Posterior vena cava (tissue), 2 donors: Measurements from ENCODE around the gene ESR2. TPM values are rescaled to one million over a fixed set of nuclear protein-coding genes. Genes with fewer than 3 reads are reported as not detected.
"Not testable (repeated sequence)": the region's sequence is repeated elsewhere in the genome, so short reads cannot be mapped to it uniquely, and the experiment has no call there.

Source experiments
- DNase-seq: peaks from one replicate; pipeline ENCODE4 v3.0.0-alpha.2; 2020; ENCODE audit warnings: low spot score
- intact Hi-C, 2 donors: fragments of 100-400 bp; cut with DNase I; formaldehyde crosslinking; loops; one replicate each; pipeline versions ENCODE4 v1.14.1 to v1.14.2; 2022 to 2023
- total RNA-seq, 2 donors: library from RNA; stranded (reverse); fragmentation: NEBNext Ultra II Directional; extraction: Animal tissue kit (Norgen Biotek cat#: 25700); gene quantifications; one replicate each; pipeline ENCODE4 v1.2.1, GENCODE V29; 2021
- donor health status: DM: yes; HTN: yes; CAD: no.
- donor health status: DM: yes; HTN: yes; CAD: no.

ESR2 gene
- total RNA-seq, 2 donors from 2014 or later = 0.14 to 0.24 TPM

DNA sequence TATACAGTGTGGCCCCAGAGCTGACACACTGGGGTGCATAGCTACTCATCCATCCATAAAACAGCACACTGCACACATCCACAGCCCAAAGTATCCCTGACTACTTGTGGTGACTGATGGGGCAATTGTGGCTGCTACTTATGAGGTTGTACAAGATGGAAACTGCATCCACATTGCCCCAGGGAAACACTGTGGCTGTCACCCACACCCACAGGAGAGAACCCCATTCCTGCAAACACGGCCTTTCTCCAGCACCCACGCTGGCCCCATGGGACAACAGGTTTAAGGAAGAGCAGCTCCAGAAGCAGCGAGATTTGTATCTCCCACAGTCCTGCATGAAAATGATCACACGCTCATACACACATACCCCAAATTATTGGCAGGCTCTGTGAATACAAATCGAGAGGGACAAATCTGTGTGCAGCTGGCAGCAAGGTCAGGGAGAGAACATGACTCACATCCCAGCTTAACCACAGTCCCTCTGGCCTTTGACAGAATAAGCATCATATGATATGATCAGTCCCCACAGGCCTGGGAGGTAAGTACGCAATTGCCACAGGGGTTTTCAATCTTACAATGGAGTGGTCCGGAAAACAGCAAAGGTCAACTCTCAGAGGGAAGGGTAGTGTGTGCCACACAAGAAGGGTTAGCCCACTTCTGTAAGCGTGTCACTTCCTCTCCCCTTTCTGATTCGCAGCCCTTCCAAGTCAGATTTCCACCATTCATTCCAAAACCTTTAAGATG lies 61.9 kb downstream of the ESR2 start:
- intact Hi-C loops = no loop called here
- DNase-seq = no peak

DNA sequence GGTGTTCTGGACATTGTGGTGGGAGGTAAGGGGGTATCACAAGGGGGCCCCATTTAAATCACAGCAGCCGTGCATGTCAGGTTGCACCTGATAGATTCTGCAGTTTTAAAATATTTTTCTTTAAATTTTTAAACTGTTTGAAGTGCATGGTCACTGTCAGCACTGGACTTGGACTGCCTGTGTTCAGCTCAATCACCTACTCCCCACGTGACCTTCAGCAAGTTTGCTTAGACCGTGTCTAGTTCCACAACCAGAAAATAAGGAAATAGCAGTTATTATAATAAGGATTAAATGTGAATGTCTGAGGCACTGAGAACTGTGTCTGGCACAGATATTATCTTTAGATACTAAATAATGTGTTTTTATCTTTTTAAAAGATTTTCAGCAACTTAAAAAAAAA lies 64.7 kb downstream of the ESR2 start:
- intact Hi-C loops = no loop called here
- no peak for DNase-seq

DNA sequence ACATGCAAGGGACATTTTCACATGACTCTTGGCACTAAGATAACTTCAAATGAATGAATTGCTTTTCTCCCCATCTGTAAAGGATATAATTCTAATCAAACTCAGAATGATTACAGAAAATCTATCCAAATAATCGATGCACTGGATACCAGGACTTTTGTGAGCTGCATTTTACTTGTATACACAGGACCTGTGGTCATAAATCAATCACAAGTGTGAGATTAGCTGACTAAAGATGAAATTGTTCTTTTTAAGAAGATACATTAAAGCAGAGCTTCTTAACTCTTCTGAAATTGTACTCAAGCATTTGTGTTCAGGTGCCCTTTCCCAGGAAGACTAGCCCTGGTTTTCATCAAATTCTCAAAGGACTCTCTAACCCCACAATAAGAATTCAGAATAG lies 66.3 kb downstream of the ESR2 start:
- intact Hi-C loops = no loop called here
- no peak for DNase-seq

DNA sequence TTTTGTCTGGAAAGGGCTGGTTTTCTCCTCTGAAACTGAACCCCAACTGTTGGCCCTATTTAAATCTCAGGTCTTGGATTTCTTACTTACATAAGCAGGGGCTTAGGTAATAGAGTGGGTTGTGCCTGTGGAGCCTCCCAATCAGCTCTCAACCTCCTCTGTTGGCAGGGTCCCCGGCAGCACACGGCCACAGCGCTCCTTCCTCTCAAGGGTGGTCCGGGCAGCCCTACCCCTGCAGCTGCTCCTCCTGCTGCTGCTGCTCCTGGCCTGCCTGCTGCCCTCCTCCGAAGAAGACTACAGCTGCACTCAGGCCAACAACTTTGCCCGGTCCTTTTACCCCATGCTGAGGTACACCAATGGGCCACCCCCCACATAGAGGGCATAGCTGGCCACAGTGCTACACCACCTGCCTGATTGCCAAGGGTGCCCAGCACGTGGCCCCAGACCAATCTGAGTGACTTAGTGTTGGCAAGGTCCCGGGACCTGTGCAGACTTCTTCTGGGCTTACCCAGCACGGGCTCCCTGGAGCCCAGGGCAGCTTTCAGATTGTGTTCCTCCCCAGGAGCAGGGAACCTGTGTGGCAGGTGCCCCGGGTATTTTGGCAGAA lies 68.9 kb downstream of the ESR2 start:
- intact Hi-C loops = no loop called here
- DNase-seq = no peak

DNA sequence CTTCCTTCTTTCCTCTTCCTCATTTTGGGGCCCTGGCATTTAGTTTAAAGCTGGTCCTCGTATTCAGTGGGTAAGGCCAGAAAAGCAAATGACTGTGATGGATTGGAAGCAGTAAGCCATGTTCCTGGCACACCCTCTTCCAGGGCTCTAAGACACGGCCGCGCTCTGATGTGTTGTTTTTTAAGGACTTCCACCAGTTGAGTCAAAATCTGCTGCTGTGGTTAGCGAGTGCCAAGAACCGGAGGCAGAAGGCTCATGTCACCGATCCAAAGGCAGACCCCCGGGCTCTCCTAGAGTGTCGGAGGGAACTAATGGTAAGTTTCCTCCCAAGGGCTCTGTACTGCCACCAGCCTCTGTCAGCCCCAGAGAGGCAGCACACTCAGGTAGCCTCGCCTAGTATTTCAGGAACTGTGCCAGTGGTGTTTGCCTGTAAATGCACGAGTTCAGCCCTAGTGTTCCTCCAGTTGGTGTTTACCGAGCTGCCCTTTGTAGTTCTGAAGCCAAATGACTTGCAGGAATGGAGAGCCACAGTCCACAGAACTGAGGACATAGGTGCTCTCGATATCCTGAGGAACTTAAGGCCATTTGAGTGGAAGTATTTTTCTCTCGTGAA lies 72.7 kb downstream of the ESR2 start:
- no peak for DNase-seq
- intact Hi-C loops = no loop called here

DNA sequence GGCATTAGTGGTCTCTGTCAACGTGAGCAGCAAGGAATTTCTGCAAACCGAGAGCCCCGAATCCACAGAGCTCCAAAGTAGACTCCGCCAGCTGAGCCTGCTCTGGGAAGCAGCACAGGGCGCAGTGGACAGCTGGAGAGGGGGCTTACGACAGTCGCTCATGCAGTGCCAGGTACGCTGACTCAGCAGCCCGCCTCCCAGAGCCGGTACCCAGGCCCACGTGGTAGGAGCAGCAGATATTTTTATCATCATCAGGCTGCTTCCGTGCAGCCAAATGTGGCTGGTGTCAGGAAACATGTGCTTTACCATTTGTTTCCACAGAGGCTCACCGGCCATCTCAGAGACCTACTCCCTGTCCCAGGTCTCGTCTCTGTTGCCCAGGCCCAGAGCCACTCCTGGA lies 73.7 kb downstream of the ESR2 start:
- DNase-seq = no peak

DNA sequence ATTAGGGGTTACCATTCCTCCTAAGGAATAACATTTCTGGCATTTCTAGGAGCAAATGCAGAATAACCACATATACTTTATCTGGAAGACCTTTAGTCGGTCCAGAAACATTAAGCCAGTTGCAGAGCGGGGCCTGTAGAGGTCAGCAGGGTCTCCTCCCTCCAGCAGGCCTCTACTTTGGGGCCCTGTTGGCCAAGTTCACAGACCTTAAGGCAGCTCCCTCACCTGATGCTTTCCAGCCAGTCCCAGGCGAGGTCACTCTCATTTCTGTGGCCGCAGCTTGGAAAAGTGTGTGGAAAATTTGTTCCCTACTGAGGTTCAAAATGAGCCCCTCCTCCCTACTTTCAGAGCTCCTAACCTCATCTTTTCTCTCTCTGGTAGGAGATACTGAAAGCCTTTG lies 74.1 kb downstream of the ESR2 start:
- intact Hi-C loops = no loop called here
- DNase-seq = no peak

More for the DNA sequence above, 73.7 kb downstream of the ESR2 start:
- intact Hi-C loops = no loop called here

DNA sequence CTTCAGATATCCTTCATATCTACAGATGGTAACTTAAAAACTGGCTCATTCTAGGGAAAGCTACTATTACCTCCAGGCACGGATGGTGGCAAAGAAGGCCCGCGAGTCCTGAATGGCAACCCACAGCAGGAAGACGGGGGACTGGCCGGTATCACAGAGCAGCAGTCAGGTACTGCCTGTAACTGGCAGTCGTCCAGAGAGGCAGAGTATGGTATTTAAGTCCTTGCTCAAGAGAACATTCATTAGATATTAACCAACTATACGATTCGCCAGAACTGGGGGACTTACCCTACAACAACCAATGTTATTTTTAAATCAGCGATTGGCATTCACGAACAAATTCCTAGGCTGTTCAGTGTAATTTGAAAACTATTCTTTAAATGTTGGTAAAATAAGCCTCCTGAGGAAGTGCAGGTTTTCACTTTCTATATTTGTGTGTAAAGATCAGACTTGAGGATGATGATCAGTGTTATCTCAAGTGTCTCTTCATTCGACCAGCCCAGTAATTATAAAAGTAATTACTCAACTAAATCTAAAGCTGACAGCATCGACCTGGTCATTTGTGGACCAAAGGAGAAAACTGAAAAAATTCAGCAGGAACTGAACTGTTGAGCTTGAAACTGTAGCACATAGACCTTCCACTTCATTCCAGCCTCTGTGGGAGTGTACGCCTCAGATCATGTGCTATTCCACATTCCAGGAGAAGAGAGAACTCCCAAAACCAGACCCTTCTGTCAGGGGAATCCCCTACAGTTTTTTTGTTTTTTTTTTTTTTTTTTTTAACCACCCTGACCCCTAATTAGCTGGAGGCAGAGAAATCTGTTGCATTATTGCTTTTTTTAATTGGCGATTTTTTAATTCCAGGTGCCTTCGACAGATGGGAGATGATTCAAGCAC lies 75.6 kb downstream of the ESR2 start:
- intact Hi-C loops = no loop called here
- DNase-seq = no peak

DNA sequence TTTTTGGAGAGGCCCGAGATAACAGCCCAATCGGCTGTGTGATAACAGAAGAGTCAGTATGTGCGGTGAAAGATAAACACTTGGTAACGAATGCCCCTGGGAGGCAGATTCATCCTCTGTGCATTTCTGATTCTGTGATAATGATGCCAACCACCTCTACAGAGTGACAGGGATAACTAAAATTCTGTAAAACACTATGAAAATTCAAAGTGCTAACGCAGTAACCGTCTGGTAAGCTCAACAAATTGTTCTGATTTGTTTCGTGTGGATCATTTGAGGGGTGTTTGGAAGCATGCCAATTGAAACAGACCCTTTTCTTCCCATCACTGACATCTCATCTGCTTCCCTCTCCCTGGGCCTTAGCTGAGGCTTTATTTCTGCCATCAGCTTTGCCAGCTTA lies 76.3 kb downstream of the ESR2 start:
- DNase-seq = no peak
- intact Hi-C loops = no loop called here

DNA sequence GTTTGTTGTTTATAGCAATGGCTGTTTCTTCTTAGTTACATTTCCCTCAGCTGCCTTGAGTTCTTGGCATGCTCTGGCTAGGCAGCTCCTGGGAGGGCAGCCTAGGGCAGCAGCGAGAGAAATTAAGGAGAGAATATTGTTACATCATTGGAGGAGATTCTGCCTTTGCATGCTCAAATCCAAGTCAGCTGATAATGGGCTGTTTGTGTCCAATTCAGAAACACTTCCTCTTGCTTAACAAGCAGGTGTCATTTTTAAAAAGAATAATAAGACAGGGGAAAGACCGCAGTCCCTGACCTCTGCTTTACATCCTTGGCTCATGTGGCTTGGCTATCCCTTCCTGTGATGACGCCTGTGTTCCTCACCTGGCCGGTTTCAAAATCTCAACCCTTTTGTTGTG lies 76.9 kb downstream of the ESR2 start:
- DNase-seq = no peak
- intact Hi-C loops = no loop called here

DNA sequence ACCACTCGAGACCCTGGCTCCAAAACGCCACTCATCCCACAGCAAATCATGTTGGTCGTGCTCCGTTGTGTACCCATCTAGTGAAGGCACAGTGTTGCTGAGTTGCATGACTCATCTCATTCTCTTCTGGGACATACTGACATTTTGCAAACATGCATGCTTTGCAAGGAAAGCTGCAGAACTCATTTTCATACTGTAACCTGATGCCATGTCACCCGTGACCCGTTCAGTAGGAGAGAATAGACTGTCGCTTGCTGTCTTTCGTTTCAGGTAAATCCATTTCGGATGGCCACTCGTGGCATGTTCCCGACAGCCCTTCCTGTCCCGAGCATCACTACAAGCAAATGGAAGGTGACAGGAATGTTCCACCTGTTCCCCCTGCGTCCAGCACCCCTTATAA lies 78.2 kb downstream of the ESR2 start:
- intact Hi-C loops = no loop called here

DNA sequence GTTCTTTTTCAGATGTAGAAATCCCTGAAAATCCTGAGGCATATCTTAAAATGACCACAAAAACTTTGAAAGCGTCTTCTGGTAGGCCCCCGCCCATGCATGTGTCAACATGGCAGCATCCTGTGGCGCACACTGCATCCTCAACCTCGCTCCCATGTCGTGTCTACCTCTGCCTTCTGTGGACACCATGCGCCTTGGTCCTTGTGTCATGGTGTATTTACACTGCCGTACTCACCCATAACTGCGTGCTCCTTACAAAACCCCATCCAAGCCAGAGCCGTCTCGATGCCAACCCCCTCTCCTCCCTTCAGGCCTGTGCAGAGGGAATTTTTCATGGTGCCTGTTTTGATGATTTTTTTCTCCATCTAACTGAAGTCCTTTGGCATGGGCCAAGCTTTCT lies 78.9 kb downstream of the ESR2 start:
- no peak for DNase-seq
- intact Hi-C loops = no loop called here

More for the DNA sequence above, 78.2 kb downstream of the ESR2 start:
- DNase-seq = no peak

DNA sequence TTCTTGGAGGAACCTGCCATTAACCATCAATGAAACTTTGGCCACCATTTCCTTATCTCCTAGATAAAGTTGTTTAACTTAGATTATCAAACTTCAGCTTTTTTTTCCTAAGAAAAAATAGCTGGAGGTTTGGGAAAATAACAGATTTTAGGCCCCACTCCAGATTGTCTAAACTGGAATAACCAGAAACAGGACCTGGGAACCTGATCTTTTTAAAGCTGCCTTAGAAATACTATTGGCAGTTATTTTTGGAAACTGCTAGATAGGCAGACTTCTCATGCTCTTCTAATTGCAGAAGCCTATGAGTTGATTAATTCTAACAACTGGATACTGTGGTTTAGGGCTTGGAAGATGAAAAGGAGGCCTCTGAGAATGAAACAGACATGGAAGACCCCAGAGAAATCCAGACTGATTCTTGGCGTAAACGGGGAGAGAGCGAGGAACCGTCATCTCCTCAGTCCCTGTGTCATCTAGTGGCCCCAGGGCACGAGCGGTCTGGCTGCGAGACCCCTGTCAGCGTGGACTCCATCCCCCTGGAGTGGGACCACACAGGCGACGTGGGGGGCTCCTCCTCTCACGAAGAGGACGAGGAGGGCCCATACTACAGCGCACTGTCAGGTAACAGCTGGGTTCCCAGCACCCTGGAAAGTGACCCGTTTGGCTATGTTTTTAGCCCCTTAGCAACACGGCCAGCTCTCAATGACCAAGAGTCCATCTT lies 80.2 kb downstream of the ESR2 start:
- no peak for DNase-seq
- intact Hi-C loops = no loop called here

DNA sequence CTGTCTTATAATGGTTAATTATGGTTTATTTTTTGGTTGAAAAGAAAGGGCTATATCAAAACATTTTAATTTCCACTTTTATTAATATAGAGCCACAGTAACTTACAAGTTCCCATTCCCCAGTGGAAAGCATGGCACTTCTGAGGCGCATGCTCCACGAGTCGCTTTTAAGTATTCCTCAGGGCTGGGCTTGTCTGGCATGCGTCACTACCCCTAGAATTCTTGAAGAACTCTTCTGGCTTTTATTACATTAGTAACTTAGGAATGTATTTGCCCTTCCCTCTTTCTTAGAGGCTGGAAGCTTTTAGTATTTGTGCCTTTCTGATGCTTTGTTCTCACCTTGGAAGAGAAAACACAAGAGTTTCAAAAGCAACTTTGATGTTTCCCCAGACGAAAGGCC lies 81.1 kb downstream of the ESR2 start:
- intact Hi-C loops = no loop called here
- no peak for DNase-seq

DNA sequence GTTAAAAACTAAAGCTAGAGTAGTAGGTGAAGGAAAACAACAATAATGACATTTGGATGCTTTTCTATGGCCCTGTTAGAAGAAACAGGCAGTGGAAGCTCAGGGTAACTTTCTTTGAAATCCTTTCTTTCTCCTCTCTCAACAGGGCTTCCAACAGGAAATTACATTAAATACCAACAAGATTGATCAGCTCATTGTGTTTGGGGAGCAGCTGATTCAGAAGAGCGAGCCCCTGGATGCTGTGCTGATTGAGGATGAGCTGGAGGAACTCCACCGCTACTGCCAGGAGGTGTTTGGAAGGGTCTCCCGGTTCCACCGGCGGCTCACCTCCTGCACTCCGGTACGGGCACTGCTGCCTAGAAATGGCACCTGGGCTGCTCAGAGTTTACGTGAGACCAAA lies 81.5 kb downstream of the ESR2 start:
- intact Hi-C loops = no loop called here

DNA sequence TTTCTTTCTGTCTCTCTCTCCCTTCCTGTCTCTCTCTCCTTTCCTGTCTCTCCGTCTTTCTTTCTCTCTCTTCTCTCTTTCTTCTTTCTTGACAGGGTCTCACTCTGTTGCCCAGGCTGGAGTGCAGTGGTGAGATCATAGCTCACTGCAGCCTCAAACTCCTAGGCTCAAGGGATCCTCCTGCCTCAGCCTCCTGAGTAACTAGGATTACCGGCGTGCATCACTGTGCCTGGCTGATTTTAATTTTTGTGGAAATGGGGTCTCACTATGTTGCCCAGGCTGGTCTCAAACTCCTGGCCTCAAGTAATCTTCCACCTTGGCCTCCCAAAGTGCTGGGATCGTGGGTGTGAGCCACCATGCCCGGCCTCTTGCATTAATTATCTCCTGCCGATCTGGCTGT lies 83.3 kb downstream of the ESR2 start:
- DNase-seq, intact Hi-C loops: not testable (repeated sequence)

More for the DNA sequence above, 81.5 kb downstream of the ESR2 start:
- DNase-seq = no peak

DNA sequence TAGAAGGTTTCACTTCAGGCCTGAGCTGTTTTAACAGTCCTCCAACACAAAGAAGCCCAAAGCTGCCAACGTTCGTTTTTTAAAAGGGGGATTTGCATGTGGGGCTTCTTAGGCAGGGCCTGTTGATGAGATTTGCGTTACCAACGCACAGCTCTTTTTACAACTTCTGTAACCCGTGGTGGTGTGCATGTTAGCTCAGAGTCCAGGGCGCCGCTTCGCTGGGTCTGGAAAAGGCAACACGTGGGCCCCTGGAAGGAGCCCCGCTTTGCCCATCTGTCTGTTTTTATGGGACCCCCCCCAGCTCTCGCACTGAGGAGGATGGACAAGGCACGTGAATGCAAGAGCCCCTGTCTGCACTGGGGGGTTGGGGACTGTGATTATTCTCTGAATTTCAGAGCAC lies 84.0 kb downstream of the ESR2 start:
- DNase-seq = no peak
- intact Hi-C loops = no loop called here

DNA sequence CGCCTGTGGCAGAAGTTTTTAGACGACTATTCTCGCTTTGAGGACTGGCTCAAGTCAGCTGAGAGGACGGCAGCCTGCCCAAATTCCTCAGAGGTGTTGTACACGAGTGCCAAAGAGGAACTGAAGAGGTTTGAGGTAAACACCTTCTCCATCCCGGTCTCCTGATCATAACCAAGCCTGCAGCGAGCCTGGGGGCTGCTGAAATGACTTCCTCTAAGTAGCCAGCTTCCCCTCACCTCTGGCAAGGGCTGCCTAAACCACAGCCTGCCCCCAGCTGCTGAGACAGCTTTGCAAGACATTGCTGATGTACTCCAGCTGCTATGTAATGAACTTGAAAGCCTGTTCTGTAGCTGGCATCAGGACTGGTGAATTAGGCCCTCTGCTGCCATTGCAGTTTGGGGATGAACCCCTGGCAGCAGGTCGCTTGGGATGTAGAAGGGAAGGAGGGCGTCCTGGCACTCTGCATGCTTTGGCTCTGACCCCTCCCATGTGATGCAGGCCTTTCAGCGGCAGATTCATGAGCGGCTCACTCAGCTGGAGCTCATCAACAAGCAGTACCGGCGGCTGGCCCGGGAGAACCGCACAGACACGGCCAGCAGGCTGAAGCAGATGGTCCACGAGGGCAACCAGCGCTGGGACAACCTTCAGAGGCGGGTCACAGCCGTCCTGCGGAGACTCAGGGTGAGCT lies 84.6 kb downstream of the ESR2 start:
- no peak for DNase-seq
- intact Hi-C loops = no loop called here

DNA sequence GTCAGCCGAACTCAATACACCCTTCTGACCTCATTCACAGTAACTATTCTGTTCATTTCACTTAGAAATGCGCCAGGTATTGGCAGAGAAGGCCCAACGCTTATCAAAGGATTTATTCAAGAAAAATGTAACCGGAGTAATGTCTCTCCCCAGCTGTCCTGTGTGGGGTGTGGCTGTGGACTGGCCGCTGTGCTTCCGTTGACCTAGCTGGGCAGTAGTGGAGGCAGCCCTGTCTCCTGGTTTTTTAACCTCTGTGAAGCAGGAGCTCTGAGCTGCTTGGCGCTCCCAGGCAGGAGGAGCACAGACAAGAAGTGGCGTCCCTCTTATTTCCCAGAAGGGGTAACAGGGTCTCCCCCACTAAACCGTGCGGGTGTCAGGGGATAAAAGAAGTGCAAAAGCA lies 85.2 kb downstream of the ESR2 start:
- intact Hi-C loops = no loop called here
- DNase-seq = no peak
